Ecto neural progenitor cell (in vitro differentiated cells): ENCODE measurements around the gene KRT39.
A peak's percentile ranks its signal among the peaks of the same experiment; 100 is the strongest.
"Not testable (repeated sequence)": the region's sequence is repeated elsewhere in the genome, so short reads cannot be mapped to it uniquely, and the experiment has no call there.

ENCODE experiments used
- DNase-seq: peaks from one replicate; pipeline ENCODE4 v3.0.0-alpha.2; 2018; ENCODE audit warnings: low spot score

KRT39 gene

DNA sequence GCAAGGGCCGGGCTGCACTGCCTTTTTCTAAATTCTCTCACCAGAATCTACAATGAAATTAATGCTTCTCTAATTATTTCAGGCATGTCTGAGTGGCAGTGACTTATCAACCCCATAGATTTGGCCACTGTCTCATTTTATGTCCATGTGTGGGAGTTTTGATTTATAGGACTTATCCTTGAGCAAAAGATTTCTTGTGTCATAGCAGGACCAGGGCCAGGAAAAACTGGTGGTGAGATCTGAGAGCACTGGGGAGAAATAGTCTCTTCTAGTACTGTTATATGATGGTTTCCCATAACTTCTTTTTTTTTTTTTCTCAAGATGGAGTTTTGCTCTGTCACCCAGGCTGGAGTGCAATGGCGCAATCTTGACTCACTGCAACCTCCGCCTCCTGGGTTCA lies 27.8 kb downstream of the KRT39 start:
- DNase-seq: no peak

DNA sequence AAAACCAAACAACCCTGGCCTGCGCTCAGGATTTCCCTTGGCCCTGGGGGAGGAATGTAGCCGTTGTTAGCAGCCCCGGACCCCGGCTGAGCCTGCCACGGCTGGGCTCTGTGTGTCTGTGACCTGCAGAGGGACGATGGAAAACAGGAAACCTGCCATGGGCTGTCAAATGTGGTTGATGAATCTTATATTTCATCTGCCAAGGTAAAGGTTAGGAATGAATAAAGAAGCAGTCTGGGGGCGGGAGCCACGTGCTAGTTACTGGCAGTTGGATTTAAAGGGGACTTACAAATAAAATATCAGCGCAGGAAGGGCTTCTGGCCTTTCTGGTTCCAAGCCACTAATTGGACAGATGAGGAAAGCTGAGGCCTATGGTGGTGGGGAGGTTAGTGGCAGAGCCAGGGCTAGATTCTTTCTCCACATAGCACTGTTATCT lies 29.3 kb downstream of the KRT39 start, which contains the start of gene KRT23:
Gene KRT23 (minus strand): TSS at position 263 of the 436 bp plus-strand sequence. CDS start 1,043 bp downstream, outside the sequence.
- DNase-seq: no peak

DNA sequence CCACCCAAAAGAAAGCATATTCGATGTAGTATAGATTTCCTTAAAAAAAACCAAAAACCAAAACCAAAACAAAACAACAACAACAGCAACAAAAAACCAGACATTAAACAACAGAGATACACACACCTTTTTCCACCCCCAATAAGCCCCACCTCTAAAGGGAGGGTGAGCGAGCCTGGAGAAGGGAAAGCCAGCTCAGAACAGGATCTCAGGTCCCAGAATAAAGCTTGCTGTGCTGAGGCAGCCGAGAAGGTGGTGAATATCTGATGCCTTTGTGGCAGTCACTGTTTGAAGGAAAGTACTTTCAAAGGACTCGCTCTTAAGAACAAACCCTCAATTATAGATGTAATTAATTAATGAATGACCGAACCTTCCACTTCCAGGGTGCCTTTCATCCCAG lies 29.8 kb downstream of the KRT39 start:
- DNase-seq: no peak

DNA sequence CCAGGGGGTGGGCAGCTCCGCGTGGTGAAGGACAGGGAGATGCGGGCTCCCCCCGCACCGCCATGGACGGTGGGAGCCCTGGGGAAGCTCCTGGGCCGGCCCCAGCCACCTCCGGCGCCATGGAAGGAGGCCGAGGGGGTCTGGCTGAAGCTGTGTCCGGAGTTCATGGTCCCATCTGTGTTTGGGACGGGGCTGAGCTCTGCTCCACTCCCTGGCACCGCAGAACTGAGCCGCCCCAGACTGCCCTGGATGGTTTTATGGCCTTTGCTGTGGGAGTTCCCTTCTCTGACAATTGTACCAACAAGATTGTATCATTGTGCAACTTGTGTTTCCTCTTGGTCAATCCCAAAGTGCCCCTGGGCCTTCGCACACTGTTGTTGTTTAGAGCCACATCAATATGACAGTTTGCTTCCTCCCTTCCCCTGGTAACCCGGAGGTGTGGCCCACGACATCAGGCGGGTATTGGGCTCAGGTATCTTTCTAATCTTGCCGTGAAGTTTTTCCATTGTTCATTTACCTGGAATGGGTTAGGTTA lies 30.2 kb downstream of the KRT39 start:
- DNase-seq: no peak

DNA sequence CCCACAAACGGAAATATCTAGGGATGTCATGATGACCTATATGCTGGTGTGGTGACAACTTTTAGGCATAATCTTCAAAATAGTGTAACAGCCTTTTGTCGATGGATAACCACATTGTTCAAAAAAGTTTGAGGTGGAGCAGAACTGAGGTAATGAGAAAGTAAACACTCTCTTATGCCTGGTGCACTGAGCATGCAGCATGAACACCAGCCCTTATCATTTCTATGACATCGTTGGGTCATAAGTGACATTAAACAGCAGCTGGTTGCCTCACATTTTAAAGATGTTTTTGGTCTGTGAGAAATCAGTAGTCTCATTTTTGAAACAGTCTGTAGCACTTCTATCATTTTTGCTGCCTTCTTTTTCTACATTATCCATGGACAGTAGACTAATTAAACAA lies 31.1 kb downstream of the KRT39 start:
- no peak for DNase-seq

DNA sequence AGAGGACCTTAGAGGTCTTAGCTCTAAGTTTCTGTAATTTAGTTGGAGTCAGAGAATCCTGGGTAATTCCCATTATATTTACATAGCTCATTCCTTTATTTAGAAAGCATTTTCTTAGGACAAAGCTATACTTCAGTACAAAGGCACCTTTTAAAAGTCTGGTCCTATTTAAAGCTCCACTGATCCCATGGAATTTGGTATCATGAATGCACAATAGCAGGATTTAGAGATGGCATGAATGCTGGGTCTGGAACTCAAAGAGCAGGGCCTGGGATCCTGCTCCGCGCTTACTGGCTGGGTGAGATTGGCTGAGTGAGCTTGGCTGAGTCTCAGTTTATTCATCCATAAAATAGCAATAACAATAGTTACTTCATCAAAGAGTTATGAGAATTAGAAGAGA lies 34.1 kb downstream of the KRT39 start:
- DNase-seq: no peak

DNA sequence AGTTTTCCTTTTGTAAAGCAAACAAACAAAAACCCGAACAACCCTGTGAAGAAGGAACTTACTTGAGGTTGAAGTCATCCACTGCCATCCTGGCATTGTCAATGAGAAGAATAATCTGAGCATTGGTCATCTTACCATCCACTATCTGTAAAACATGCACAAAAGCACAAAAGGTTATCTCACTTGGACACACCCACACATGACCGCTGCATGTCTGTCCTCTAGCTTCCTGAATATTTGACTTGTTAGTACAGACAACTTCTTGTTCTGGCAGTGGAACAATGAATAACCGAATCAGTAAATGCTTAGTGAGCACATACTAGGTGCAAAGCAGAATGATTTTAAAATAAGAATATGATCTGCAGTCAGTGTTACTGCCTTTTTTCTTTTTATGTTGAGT lies 35.4 kb downstream of the KRT39 start:
- DNase-seq: no peak

DNA sequence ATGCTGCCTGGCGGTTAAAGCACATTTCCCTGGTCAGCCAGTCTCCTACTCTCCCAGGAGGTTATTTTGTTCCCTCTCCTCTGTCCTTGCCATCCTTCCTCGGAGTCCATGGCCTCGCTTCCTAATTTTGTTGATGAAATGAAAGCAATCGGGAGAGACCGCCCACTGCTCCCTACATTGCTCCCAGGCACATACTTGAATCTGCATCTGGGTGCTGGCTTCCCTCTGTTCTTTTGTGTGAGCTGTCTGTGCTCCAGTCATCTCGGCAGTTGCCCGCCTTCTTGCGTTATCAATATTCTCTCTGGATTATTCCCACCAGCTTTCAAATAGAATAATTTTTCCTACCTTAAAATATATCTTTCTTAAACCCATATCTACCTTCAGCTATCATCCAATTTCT lies 40.4 kb downstream of the KRT39 start:
- no peak for DNase-seq

DNA sequence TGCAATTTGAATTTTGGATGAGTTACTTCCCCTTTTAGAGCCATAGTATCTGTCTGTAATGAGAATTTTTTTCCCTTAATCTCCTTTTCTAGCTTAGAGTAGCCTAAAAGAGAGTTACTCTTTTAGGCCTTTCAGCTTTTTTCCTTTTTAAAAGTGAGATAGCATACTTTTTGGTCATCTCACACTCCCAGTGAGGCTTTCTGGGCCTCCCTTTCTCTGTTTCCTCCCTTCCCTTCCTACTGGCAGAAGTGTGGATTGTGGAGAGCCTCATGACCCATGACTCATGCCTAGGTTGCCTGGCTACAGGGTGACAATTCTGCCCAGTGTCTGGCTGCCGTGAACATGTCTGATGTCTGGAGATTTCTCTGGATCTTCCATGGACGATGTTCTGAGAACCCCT lies 44.5 kb downstream of the KRT39 start:
- no peak for DNase-seq

DNA sequence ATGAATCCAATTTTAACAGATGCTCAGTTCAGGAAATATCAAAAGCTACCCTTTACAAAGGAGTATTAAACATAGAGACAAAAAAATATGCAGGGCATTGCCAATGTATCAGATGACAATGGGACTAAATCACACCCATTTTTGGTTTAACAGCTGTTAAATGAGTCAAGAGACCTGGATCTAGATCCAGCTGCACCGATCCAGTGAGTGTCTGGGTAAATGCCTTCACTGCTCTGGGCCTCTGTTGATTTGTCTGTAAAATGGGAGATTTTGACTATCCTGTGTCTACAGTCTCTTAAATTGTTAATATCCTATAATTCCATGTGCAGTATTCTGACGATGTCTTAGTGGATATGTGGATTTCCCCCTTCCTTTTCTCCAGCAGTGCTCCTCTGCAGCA lies 45.7 kb downstream of the KRT39 start:
- DNase-seq: no peak

DNA sequence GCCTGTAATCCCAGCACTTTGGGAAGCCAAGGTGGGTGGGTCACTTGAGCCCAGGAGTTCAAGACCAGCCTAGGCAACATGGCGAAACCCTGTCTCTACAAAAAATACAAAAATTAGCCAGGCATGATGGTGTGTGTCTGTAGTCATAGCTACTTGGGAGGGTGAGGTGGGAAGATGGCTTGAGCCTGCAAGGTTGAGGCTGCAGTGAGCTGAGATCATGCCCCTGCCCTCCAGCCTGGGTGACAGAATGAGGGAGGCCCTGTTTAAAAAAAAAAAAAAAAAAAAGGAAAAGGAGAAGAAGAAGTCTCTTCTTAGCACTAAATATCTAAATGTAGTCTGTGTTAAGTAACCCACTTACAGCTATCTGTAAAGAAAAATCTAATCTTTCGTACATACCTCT lies 49.6 kb downstream of the KRT39 start:
- not testable (repeated sequence) for DNase-seq

DNA sequence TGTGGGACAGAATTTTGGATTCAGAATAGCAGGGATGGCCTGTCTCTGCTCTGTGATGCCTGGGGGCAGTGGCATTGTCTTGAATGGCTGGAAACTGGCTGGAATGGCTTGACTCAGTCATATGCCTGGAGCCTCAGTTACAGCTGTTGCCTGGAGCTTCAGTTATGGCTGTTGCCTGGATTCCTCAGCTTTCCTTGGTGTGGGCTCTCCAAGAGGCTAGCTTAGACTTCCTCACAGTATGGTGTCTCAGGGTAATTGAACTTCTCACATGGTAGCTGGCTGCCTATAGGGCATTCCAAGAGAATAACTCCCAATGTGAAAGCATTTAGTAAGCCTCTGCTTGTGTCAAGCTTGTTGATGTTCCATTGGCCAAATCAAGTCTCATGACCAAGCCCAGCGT lies 50.4 kb downstream of the KRT39 start:
- DNase-seq: no peak

DNA sequence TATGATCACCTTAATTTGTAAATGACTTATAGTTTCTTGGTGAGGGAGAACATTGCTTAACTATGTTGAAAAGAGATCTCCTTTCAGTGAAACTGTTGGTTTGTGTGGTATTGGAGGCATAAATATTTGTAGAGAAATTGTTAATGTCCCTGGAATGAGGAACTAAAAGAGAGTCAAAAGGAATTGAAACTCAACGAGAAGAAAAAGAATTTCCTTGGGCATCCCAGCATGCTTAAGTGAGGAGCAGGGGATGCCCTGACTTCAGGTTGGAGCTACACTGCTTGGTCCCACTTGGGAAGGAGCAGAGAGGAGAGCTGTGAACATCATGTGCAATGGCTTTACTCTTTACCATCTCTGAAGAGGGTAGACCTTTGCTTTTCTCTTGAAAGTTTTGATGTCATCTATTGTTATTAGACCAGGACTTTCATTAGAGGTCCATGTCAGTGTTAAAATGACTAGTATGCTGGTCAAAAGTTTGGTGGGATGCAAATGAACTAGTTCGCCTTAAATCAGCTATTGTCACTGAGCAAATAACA lies 51.0 kb downstream of the KRT39 start:
- DNase-seq: no peak

DNA sequence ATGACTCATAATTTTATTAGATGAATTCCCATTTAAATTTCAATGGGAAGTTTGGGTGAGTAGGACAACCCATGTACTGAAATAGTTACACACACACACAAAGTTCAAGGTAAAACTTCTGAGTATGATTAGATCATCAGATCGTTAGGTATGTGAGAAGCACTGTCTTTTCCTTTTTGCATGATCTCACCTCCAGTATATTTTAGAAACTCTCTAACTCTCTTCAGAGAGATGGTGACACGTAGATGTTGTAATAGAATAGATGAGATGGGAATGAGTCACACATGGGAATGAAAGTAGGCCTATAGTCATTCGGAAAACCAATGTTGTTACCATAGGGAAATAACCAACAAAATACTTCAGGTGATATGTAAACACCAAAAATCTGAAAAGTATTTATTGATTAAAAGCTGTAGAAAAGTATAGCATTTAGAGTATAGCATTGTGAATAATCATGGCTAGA lies 51.5 kb downstream of the KRT39 start:
- no peak for DNase-seq

DNA sequence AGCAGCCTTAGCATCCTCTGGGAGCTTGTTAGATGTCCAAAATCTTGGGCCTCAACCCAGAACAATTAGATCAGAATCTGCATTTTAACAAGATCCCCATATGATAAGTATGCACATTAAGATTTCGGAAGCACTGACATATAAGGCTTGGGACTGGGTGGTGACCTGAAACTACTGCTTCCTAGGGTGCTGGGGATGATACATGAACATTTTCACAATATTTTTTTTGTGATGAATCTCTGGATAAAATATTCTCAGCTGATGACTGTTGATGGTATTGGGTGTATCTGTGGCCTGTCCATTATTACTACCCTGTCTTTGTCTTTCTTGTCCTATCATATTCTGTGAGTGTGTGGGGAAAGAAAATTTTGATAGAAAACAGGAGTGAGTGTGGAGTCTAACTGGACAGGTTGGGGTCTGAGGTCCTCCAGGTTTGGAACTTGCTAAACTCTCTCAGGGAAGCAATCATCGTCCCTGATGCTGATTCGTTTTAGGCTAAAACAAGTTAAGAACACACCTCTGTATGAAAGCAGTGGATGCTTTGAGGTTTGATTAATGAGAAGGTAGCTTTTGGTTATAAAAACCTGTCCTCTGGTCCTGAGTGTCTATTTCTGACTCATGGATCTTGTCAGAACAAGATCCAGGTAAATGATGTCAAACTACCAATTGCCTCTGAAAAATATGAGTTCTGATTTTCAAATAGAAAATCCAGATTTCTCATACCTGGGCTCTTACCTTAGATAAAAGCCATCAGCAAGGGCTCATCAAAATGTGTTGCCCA lies 52.5 kb downstream of the KRT39 start:
- DNase-seq: no peak

DNA sequence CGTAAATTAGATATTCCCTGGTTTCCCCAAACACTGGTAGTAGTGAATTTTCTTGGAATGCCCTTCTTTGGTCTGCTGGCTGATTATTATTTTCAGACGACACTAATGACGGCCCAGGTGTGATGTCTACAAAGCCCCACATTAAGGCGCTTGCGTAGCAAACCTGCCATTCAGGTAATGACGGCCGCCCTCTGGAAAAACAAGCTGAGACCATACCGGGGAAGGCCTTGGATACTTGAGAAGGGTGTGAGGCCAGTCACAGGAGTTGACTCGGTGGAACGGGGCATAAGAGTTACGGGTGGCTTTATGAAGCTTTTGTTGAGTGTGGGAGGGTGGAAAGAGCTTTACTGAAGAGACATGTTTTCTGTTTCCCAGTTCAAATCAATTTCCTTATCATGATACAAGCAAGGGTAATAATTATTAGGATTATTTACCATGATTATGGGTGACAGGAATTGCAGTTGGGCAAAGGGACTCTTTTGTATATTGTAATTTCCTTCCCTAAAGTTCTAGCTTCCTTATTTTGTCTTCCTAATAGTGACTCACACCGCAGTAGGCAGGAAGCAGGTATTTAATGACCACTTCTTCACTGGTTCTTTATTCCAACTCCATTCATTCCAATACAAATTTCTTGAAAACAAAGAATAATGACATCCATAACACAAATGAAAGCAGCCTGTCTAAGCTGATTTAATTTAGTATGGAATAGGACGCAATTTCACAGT lies 54.1 kb downstream of the KRT39 start:
- DNase-seq: no peak

DNA sequence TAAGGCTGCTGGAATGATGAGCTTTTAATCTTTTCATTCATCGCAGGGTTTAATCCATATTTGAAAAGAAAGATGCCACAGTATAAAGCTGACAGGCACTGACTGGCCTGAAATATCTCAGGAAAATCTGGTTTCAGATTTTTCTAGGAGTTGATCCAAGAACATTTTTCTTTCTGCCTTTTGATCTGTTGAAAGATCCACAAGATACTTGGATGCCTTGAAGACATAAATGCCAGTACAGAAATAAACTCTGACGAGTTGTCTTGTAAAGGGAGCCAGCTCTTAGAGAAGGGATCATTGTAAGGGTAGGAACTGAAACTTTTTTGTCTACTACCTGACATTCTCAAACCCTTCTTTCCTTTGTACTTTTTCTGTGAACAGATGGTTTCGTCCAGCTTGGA lies 56.3 kb downstream of the KRT39 start:
- DNase-seq: no peak

DNA sequence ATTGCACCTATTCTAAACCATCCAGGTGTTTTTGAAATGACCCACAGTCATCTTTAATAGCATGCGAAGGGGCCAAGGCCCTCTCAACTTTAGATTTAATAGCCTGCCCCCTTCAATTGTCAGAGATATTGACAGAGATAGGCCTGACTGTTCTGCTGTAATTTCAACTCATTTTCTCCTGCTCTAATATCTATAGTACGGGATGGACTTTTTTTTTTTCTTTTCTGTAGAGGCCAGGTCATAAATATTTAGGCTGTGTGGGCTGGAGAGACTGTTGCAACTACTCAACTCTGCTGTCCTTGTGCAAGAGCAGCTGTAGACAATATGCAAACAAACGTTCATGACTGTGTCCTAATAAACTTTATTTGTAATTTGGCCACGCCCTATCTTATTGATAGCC lies 57.0 kb downstream of the KRT39 start:
- no peak for DNase-seq

DNA sequence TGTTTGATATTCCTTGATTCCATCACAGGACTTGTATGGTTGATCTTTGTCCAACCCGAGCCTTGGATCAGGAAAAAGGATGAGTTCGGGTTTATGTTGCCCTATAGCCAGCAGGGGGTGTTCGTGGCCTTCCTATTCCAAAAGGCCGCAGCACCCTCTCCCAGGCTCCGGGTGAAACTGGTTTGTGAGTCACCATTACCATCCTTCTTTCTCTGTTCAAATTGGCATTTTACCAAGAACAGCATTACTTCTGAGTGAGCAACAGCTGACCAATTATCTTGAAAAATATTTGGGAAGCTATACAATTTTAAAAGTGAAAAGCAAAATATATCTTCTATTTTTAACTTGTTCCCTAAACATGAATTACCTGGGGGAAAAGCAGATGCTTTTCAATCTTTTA lies 57.4 kb downstream of the KRT39 start:
- DNase-seq: peak; percentile 85
